GM21825 (cell line): ENCODE results near the gene ACTN4.

Experiments
- ATAC-seq: cut with Tn5 transposase; IDR thresholded peaks from one replicate; pipeline ENCODE4 v1.9.1; 2021; ENCODE audit warnings: mild to moderate bottlenecking, moderate library complexity; ENCODE audit not compliant: unreplicated experiment

ACTN4 gene

DNA sequence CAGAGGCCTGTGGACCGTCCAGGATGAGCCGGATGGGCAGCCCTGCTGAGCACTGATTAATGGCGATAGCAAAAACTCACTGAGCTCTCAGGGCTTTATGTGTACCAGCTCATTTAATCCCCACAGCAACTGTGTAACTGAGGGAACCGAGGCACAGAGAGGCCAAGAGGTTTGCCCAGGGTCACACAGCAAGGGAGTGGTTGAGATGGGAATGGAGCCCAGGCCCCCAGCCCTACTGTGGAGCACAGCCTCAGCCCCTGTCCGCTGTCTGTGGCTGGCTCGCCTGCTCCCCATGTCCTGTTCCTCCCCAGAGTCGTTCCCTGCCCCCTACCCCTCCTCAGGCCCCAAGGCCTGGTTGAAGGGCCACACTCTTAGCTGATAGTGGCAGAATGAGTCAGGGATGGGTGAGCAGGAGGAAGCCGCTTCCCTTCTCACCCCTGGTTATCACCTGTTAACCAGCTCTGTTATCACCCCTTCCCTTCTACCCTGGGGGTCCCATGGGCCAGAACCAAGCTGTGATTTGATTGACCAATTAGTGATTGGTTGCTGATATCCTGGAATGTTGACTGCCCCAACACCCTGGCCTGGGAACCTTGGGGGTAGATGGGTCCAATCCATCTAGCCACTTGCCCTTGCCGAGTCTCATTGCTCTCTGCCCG is 75.6 kb downstream of the ACTN4 start:
- no peak for ATAC-seq

DNA sequence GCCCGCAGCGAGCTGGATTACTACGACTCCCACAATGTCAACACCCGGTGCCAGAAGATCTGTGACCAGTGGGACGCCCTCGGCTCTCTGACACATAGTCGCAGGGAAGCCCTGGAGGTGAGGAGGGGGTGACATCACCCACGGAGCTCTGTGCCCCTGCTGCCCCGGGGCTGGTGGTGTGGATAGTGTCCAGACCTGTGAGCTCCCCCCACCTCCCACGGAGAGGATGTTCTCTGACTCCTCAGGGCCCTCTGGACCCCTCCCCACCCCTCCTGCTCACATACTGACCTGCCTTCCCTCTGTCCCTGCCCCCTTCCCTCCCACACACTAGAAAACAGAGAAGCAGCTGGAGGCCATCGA is 76.1 kb downstream of the ACTN4 start:
- ATAC-seq, result no peak

GRCh38 chr19:38723990-38724854 is 76.8 kb downstream of the ACTN4 start:
- no peak for ATAC-seq

GRCh38 chr19:38725469-38726283 is 78.2 kb downstream of the ACTN4 start:
- no peak for ATAC-seq

DNA sequence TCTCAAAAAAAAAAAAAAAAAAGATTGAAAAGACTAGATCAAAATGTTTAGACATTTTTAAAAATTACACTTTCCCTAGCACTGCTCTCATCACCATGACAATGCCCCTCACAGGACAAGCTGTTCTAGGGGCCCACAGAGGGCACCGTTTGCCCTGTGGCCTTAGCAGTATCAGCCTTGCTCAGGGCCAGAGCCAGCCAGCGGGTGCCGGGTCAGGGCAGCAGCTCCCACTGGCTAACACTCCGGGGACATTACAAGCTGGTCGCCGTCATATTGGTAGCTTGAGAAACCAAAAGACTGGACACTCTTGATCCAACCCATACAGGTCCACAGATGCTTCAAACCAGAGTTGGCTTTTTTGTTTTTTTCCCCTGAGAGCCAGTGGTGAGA is 78.8 kb downstream of the ACTN4 start:
- no peak for ATAC-seq

- ATAC-seq, result no peak
Measured at GRCh38 chr19:38726761-38727301, 79.4 kb downstream of the ACTN4 start.

GRCh38 chr19:38727306-38727867 is 79.9 kb downstream of the ACTN4 start:
- no peak for ATAC-seq

- ATAC-seq, result no peak
Measured at GRCh38 chr19:38727868-38728660, 80.6 kb downstream of the ACTN4 start.

DNA sequence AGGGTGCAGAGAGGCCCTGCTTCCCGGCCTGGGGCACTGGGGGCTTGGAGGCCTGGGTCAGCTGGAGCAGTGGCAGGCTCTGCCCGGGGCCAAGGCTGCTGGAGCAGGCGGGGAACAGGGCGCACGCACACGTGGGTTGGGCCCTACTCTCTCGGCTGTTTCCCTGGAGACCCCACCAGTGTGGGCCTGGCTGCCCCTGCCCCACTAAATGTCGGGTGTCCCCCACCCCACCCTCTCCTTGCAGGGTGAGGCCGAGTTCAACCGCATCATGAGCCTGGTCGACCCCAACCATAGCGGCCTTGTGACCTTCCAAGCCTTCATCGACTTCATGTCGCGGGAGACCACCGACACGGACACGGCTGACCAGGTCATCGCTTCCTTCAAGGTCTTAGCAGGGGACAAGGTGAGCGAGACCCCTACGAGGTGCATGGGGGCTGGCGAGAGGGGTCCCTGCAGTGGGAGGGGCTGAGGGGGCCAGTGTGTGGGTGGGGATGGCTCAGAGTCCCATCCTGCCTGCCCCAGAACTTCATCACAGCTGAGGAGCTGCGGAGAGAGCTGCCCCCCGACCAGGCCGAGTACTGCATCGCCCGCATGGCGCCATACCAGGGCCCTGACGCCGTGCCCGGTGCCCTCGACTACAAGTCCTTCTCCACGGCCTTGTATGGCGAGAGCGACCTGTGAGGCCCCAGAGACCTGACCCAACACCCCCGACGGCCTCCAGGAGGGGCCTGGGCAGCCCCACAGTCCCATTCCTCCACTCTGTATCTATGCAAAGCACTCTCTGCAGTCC is 81.5 kb downstream of the ACTN4 start:
- ATAC-seq, result no peak

DNA sequence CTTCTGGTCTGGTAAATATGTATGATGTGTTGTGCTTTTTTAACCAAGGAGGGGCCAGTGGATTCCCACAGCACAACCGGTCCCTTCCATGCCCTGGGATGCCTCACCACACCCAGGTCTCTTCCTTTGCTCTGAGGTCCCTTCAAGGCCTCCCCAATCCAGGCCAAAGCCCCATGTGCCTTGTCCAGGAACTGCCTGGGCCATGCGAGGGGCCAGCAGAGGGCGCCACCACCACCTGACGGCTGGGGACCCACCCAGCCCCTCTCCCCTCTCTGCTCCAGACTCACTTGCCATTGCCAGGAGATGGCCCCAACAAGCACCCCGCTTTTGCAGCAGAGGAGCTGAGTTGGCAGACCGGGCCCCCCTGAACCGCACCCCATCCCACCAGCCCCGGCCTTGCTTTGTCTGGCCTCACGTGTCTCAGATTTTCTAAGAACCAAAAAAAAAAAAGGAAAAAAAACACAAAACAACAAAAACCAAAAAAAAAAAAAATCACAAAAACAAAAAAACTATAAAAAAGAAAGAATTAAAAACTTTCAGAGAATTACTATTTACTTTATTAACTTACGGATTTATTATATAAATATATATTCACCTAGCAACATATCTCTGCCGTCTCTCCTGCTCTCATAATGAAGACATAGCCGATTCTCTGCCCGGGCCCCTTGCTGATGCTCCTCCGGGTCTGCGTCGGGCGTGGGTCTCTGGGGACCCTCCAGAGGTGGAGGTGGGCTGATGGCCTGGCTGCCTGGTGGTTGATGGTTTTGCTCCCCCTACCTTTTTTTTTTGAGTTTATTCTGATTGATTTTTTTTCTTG is 82.4 kb downstream of the ACTN4 start:
- ATAC-seq, result no peak

GRCh38 chr19:38730470-38730730 is 83.0 kb downstream of the ACTN4 start:
- no peak for ATAC-seq

DNA sequence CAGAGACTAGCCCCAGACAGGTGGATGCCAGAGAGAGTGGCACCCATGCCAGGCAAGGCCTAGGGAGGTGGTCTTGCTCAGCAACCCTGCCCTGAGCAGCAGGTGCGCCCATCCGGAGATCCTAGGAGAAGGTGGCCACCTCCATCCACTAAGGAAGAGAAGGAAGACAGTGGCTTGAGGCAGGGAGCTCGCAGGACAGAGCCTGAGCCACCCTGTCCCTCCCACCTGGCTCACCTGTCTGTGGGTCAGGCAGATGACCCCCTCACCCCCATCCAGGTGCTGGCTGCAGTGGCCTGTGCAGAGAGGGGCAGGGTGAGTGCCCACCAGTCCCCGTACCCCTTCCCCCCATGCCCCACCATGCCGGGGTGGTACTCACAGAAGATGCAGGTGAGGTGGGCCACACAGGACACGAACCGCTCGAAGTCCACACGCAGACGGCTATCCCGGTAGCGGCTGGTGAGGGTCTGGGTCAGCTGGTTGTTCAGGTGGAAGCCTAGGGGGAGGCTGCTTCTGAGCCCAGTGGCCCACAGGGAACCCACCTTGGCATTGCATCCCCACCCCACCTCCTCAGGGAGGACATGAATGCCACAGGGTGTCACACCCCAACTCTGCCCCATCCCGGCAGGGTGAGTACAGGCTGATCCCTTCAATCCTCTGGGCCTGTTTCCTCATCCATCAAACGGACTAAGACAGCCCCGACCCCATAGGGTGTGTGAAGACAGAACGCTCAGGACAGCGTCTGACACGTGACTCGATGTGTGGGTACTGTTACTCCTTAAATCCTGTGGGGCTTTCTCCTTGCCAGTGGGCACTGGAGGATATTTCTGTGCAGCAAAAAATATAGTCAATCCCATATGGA is 83.5 kb downstream of the ACTN4 start:
- ATAC-seq, result no peak

- no peak for ATAC-seq
Measured at GRCh38 chr19:38731654-38732301, 84.3 kb downstream of the ACTN4 start.

- no peak for ATAC-seq
Measured at GRCh38 chr19:38733241-38733492, 85.7 kb downstream of the ACTN4 start.

DNA sequence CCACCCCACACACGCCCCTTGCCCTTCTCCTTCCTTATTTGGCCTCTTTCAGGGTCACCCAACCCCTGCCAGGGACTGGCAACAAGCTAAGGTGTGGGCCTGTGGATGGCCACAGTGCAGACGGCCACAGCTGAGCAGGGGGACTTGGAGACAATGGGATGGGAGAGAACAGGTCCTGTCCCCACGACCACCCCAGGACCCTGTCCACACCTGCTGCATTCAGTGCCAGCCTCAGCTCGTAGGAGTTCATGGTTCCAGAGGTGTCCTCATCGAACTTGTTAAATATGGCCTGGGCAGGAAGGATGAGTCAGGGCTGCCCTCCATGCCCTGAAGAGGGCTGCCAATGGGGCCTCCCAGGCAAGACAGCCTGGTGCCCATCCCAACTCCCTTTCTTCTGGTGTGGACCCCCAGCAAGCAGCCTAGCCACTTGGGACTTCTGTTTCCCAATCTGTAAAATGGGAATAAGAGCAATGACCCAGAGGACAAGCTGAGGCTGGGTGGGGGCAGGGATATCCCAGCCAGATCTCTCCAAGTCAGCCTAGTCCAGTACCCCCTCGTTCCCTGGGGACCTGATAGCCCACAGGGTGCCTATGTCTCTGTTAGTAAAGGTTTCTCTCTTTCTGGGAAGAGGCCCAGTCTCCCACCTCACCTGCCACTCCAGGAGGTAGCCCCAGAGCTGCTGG is 86.2 kb downstream of the ACTN4 start:
- no peak for ATAC-seq

DNA sequence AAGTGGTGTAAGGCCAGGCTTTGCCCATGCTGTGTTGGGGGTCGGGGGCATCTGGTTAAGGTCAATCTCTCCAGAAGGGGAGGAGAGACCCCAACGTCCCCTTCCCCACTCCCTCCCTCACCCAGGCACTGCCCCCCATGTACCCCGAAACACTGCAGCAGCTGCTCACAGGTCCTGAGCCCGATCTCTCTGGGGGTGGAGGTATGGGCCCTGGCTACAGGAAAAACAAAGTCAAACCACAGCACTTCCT is 86.7 kb downstream of the ACTN4 start:
- no peak for ATAC-seq

- no peak for ATAC-seq
Measured at GRCh38 chr19:38734426-38735256, 87.2 kb downstream of the ACTN4 start.
